H1 (cell line): ENCODE results near the gene STX19. TPM values are rescaled to one million over a fixed set of nuclear protein-coding genes. Genes with fewer than 3 reads are reported as not detected.

Experiments used
- CTCF ChIA-PET: fragments of 300-600 bp; sonication (Branson Sonifier 250); formaldehyde crosslinking; loops from one replicate; lab custom pipeline; 2021; ENCODE audit not compliant: partially characterized antibody; lab: Charles Lee
- POLR2A ChIA-PET: fragments of 300-600 bp; sonication (Branson Sonifier 250); formaldehyde crosslinking; loops from one replicate; lab custom pipeline; 2021; ENCODE audit warnings: inconsistent platforms; ENCODE audit not compliant: partially characterized antibody; lab: Charles Lee
- DNase-seq, 2 experiments: peaks; one replicate each; pipeline versions ENCODE4 v3.0.0 to v3.0.0-alpha.2; 2010 to 2022; ENCODE audit warnings: low spot score in 2 of 2, low read depth in 1 of 2, mixed read lengths in 1 of 2
- FAIRE-seq: peaks from 2 replicates; lab custom pipeline; 2011; peaks lifted over from hg19 to GRCh38; lab: Jason Lieb, UNC
- H2AFZ ChIP-seq: 2 replicates; pipeline ENCODE4 v1.8.1; 2012; ENCODE audit warnings: low read length, inconsistent platforms
- H2AK5ac ChIP-seq: 2 replicates; pipeline ENCODE4 v1.6.1; 2013; ENCODE audit warnings: low read depth, low read length
- H2BK120ac ChIP-seq: replicated peaks from 2 replicates; pipeline ENCODE3; 2013; ENCODE audit warnings: low read depth, low read length, inconsistent platforms
- H2BK12ac ChIP-seq: 2 replicates; pipeline ENCODE4 v1.6.1; 2013; ENCODE audit warnings: low read depth, low read length
- H2BK15ac ChIP-seq: 2 replicates; pipeline ENCODE4 v1.6.1; 2013; ENCODE audit warnings: low read length
- H2BK20ac ChIP-seq: 2 replicates; pipeline ENCODE4 v1.6.1; 2013; ENCODE audit warnings: low read length
- H2BK5ac ChIP-seq: 2 replicates; pipeline ENCODE4 v1.6.1; 2013; ENCODE audit warnings: low read depth, low read length
- H3K14ac ChIP-seq: 2 replicates; pipeline ENCODE4 v1.6.1; 2013; ENCODE audit warnings: inconsistent platforms; ENCODE audit not compliant: insufficient read length
- H3K18ac ChIP-seq: 2 replicates; pipeline ENCODE4 v1.6.1; 2013; ENCODE audit warnings: low read length; ENCODE audit errors: extremely low read depth
- H3K23ac ChIP-seq: 2 replicates; pipeline ENCODE4 v1.6.1; 2013; ENCODE audit warnings: inconsistent platforms; ENCODE audit not compliant: insufficient read length
- H3K23me2 ChIP-seq: 2 replicates; pipeline ENCODE4 v1.6.1; 2013; ENCODE audit warnings: low read depth, low read length
- H3K27ac ChIP-seq: 2 replicates; pipeline ENCODE4 v1.6.1; 2011; ENCODE audit warnings: low read depth, low read length, inconsistent platforms
- H3K27me3 ChIP-seq, 4 experiments: replicated peaks in 1 of 4; 1 replicate in 1 of 4; 2 replicates in 3 of 4; pipeline versions ENCODE4 v1.6.1 to v1.8.1; 2011 to 2013; ENCODE audit warnings: low read length in 3 of 4, mild to moderate bottlenecking in 3 of 4, inconsistent platforms in 2 of 4, mixed read lengths in 2 of 4, moderate library complexity in 1 of 4; ENCODE audit not compliant: control insufficient read depth in 3 of 4, insufficient read depth in 3 of 4; ENCODE audit errors: extremely low read depth in 1 of 4
- H3K36me3 ChIP-seq, 4 experiments: 2 replicates each; pipeline versions ENCODE4 v1.6.1 to v1.8.1; 2011 to 2013; ENCODE audit warnings: mild to moderate bottlenecking in 4 of 4, low read length in 3 of 4, moderate library complexity in 2 of 4, control low read depth in 1 of 4, inconsistent platforms in 1 of 4; ENCODE audit not compliant: insufficient read depth in 4 of 4, control insufficient read depth in 2 of 4
- H3K4ac ChIP-seq: replicated peaks from 2 replicates; pipeline ENCODE3; 2013; ENCODE audit warnings: low read length, low read depth, mixed read lengths, inconsistent platforms; ENCODE audit not compliant: insufficient read length
- H3K4me1 ChIP-seq, 4 experiments: replicated peaks in 1 of 4; 1 replicate in 1 of 4; 2 replicates in 3 of 4; pipeline versions ENCODE4 v1.6.1 to v1.8.1; 2011 to 2013; ENCODE audit warnings: low read length in 3 of 4, inconsistent platforms in 2 of 4, mixed read lengths in 1 of 4; ENCODE audit not compliant: insufficient read depth in 4 of 4, control insufficient read depth in 3 of 4
- H3K4me2 ChIP-seq, 2 experiments: 2 replicates each; pipeline versions ENCODE4 v1.6.1 to v1.8.1; 2011 to 2013; ENCODE audit warnings: low read depth in 2 of 2, low read length in 2 of 2, control low read depth in 1 of 2, inconsistent platforms in 1 of 2, mild to moderate bottlenecking in 1 of 2; ENCODE audit not compliant: insufficient read depth in 1 of 2
- H3K4me3 ChIP-seq, 4 experiments: fragments of 200-600, 300-600 bp in 1 of 4; sonication (generic), shearing (Covaris generic), sonication (Bioruptor Twin) in 1 of 4; 2 replicates each; pipeline versions ENCODE4 v1.5.1 to v1.8.1; 2011 to 2016; ENCODE audit warnings: low read length in 4 of 4, low read depth in 3 of 4, control low read depth in 2 of 4, inconsistent platforms in 2 of 4, mild to moderate bottlenecking in 2 of 4, mixed read lengths in 1 of 4, moderate library complexity in 1 of 4; ENCODE audit not compliant: insufficient read depth in 2 of 4; ENCODE audit errors: extremely low read depth in 1 of 4
- H3K56ac ChIP-seq: replicated peaks from 2 replicates; pipeline ENCODE3; 2013; ENCODE audit warnings: low read depth, mild to moderate bottlenecking, mixed read lengths, low read length, inconsistent platforms; ENCODE audit not compliant: insufficient read length
- H3K79me1 ChIP-seq: 2 replicates; pipeline ENCODE4 v1.6.1; 2013; ENCODE audit warnings: low read depth, low read length, control low read depth
- H3K79me2 ChIP-seq, 2 experiments: 2 replicates each; pipeline versions ENCODE4 v1.6.1 to v1.8.1; 2012 to 2013; ENCODE audit warnings: low read length in 2 of 2, mild to moderate bottlenecking in 2 of 2, inconsistent platforms in 1 of 2; ENCODE audit not compliant: insufficient read depth in 2 of 2, control insufficient read depth in 1 of 2
- H3K9ac ChIP-seq, 4 experiments: replicated peaks in 1 of 4; 1 replicate in 1 of 4; 2 replicates in 3 of 4; pipeline versions ENCODE4 v1.6.1 to v1.8.1; 2011 to 2013; ENCODE audit warnings: low read depth in 3 of 4, low read length in 3 of 4, control low read depth in 2 of 4, mild to moderate bottlenecking in 2 of 4, moderate library complexity in 2 of 4, inconsistent platforms in 1 of 4; ENCODE audit errors: extremely low read depth in 1 of 4
- H3K9me3 ChIP-seq, 2 experiments: 2 replicates each; pipeline versions ENCODE4 v1.6.1 to v1.8.1; 2012 to 2013; ENCODE audit warnings: mild to moderate bottlenecking in 2 of 2, moderate library complexity in 2 of 2, control low read depth in 1 of 2, inconsistent platforms in 1 of 2, low read depth in 1 of 2, low read length in 1 of 2, mixed read lengths in 1 of 2; ENCODE audit not compliant: insufficient read depth in 2 of 2
- H4K20me1 ChIP-seq, 2 experiments: replicated peaks in 1 of 2; 2 replicates each; pipeline versions ENCODE3 to v1.8.1; 2011 to 2013; ENCODE audit warnings: inconsistent platforms in 2 of 2, low read length in 2 of 2, mild to moderate bottlenecking in 1 of 2; ENCODE audit not compliant: insufficient read depth in 2 of 2, control insufficient read depth in 1 of 2
- H4K5ac ChIP-seq: 2 replicates; pipeline ENCODE4 v1.6.1; 2013; ENCODE audit warnings: low read length, low read depth, mixed read lengths, inconsistent platforms; ENCODE audit not compliant: insufficient read length
- H4K8ac ChIP-seq: 2 replicates; pipeline ENCODE4 v1.8.0; 2013; ENCODE audit warnings: mild to moderate bottlenecking, moderate library complexity, low read length, inconsistent platforms; ENCODE audit not compliant: insufficient read depth; ENCODE audit errors: extremely low read depth
- H4K91ac ChIP-seq: replicated peaks from 2 replicates; pipeline ENCODE3; 2013; ENCODE audit warnings: low read length, mixed read lengths, inconsistent platforms; ENCODE audit not compliant: insufficient read length
- BRCA1 ChIP-seq: IDR thresholded peaks from 2 replicates; pipeline ENCODE4 v1.6.1; 2012; ENCODE audit warnings: low read depth, low read length, improper control_type of control experiment
- GTF2F1 ChIP-seq: IDR thresholded peaks from 2 replicates; pipeline ENCODE4 v1.6.1; 2012; ENCODE audit warnings: low read depth, low read length, improper control_type of control experiment, borderline replicate concordance
- RNF2 ChIP-seq: fragments of 200-900, 300-1000 bp; sonication (generic); IDR thresholded peaks from 2 replicates; pipeline ENCODE4 v1.7.1; 2016; ENCODE audit warnings: borderline replicate concordance, low read depth, mild to moderate bottlenecking, antibody characterized with exemption, low read length; ENCODE audit not compliant: poor library complexity, severe bottlenecking; ENCODE audit errors: missing control alignments
- TCF12 ChIP-seq: IDR thresholded peaks from 2 replicates; pipeline ENCODE4 v1.6.1; 2011; ENCODE audit warnings: low read depth, mild to moderate bottlenecking, low read length
- WGBS, 2 experiments: shearing (Covaris generic) in 1 of 2; methylation state at CpG; one replicate each; pipeline versions ENCODE4 v1.1.6 to v1.1.7; 2013 to 2015; ENCODE audit warnings: low lambda C conversion rate in 2 of 2, mixed read lengths in 2 of 2, inconsistent platforms in 1 of 2, low coverage in 1 of 2, missing lambda C conversion rate in 1 of 2; ENCODE audit not compliant: insufficient replicate concordance in 2 of 2, insufficient coverage in 1 of 2, insufficient read length in 1 of 2; ENCODE audit errors: extremely low coverage in 1 of 2, missing lambda C conversion rate in 1 of 2; 5-methylcytosine and 5-hydroxymethylcytosine counted together
- polyA plus RNA-seq, 7 experiments: library from polyadenylated mRNA; depleted of rRNA in 3 of 7; stranded (reverse) in 5 of 7; unstranded in 2 of 7; fragments of >200 nt in 5 of 7; fragments of 200-250 nt in 2 of 7; gene quantifications; 1 replicate in 5 of 7; 2 replicates in 1 of 7; 4 replicates in 1 of 7; pipeline versions ENCODE4 v1.2.1 to v1.2.3, GENCODE V29; 2011 to 2013; ENCODE audit warnings: missing spikeins in 2 of 7, mixed read lengths in 2 of 7
- total RNA-seq: library from RNA; stranded (reverse); fragmentation: NEBNext Ultra II Directional; extraction: Animal tissue kit (Norgen Biotek cat#: 25700); gene quantifications from 2 replicates; pipeline ENCODE4 v1.2.1, GENCODE V29; 2021

The STX19 gene
- total and polyA plus RNA-seq, 2 of the 8 experiments (the other 6 are each of a cell fraction or from before 2014, with no cell fraction given) = not detected

DNA sequence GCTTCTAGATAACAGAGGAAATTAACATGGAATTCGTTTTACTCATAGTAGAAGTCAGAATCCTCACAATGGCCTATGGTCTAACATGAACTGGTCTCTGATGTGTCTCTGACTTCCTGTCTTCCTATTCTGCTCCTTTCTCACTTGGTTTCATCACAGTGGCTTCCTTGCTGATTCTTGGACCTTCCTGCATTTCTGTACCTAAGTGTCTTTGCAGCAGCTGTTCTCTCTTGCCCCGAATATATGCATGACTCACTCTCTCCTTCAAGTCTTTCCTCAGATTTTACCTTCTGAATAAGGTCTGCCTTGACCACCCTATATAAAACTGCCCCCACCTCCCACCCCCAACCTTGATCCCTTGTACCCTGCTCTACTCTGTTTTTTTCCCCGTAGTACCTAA, 34.3 kb downstream of the STX19 start:
- Histone ChIP-seq H3K27me3 (no peaks in the 10 kb centered on the region), H3K9me3 (no peaks in the 10 kb centered on the region), H3K23me2 (no peaks in the 10 kb centered on the region), H3K56ac (no peak overlapping the region)
- POLR2A ChIA-PET = no interaction called here
- no peak for TF ChIP-seq BRCA1
- no peak for TF ChIP-seq RNF2
- TF ChIP-seq TCF12 = no peak
- no peak for TF ChIP-seq GTF2F1
- TF ChIP-seq, all 59 proteins: peak for 0
- no peak overlapping the region for H3K27ac ChIP-seq
- H3K18ac ChIP-seq = no peak overlapping the region
- H2AK5ac ChIP-seq = no peak overlapping the region
- no peak overlapping the region for H4K5ac ChIP-seq
- no peak overlapping the region for H2BK20ac ChIP-seq
- no peak overlapping the region for H3K4me2 ChIP-seq
- H3K23ac ChIP-seq = no peak overlapping the region
- 95% methylated on average over 3 of the region's 3 CpGs; no CpG with 5 or more reads in 1 of the 2 experiments for WGBS, 2 experiments
- no peaks in the 10 kb centered on the region for H3K4me1 ChIP-seq
- no peaks in the 10 kb centered on the region for H3K36me3 ChIP-seq
- H3K4me3 ChIP-seq = no peak overlapping the region
- DNase-seq (no peak), FAIRE-seq (no peak)
- peaks cover 0 to 4% of the 10 kb centered on the region in 2 experiments; a peak in 2 of 4 replicates for H3K79me2 ChIP-seq
- H4K91ac ChIP-seq = no peak overlapping the region
- CTCF ChIA-PET = interaction anchor here (1.5 kb wide), 1 partner anchor 75 kb away, joined by 3 read pairs; no protein-coding TSS in a partner anchor
- no peak overlapping the region for H3K9ac ChIP-seq
- H2BK120ac ChIP-seq = no peak overlapping the region
- H2BK15ac ChIP-seq = no peak overlapping the region
- no peaks in the 10 kb centered on the region for H3K79me1 ChIP-seq
- no peak overlapping the region for H2BK12ac ChIP-seq
- H3K14ac ChIP-seq = no peak overlapping the region
- H2BK5ac ChIP-seq = no peak overlapping the region
- no peaks in the 10 kb centered on the region for H4K20me1 ChIP-seq
- no peak overlapping the region for H2AFZ ChIP-seq
- H4K8ac ChIP-seq = no peak overlapping the region
- no peak overlapping the region for H3K4ac ChIP-seq
